Loucy (cell line): ENCODE data around the gene G6PC3.

Experiments
- CTCF ChIP-seq: fragments of 200-600 bp; sonication (generic); conservative IDR thresholded peaks from 2 replicates; pipeline ENCODE4 v1.5.1; 2014; ENCODE audit warnings: mild to moderate bottlenecking, antibody characterized with exemption, low read length
- EZH2phosphoT487 ChIP-seq: fragments of 200-600 bp; IDR thresholded peaks from 2 replicates; pipeline ENCODE4 v1.6.1; 2018; ENCODE audit warnings: antibody characterized with exemption, mild to moderate bottlenecking, moderate library complexity, borderline replicate concordance

- TF ChIP-seq CTCF (no peak), EZH2phosphoT487 (no peak)
Measured at GRCh38 chr17:44110011-44110686, 39.6 kb downstream of the G6PC3 start.
